C4-2B (cell line): Measurements from ENCODE around the gene CETN1.

Experiments
- H3K27ac ChIP-seq: fragments of 450-650 bp; 2 replicates; pipeline ENCODE4 v1.5.1; 2017
- ZFX ChIP-seq: fragments of 450-650 bp; IDR thresholded peaks from 2 replicates; pipeline ENCODE4 v1.6.1; 2017
- TF ChIP-seq, protein P1 (sequence below): fragments of 450-650 bp; conservative IDR thresholded peaks from 2 replicates; pipeline ENCODE4 v1.5.1; 2017; ENCODE audit warnings: mild to moderate bottlenecking

CETN1 gene

DNA sequence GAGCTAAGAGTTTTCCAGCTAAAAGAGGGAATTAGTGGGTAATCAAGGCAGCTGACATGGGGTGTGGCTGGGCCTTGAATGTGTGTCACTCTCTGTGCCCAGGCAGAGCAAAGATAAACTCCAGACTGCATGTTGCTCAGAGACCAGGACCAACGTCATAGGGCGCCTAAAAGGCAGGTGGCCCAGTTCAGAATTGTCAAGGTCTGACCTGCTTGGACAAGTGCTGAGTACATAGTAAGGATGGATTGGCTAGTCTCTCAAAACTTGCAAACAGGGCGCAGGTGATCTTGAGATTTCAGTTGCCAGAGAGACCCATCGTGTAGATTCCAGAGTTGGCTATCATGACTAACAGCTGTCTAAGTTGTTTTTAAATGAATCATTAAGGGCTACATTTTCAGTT is 35.6 kb downstream of the CETN1 start:
- H3K27ac ChIP-seq = peak overlapping the region; percentile 21; the same call in 1 of the 2 replicates
- TF ChIP-seq ZFX = no peak
- TF ChIP-seq, protein P1, sequence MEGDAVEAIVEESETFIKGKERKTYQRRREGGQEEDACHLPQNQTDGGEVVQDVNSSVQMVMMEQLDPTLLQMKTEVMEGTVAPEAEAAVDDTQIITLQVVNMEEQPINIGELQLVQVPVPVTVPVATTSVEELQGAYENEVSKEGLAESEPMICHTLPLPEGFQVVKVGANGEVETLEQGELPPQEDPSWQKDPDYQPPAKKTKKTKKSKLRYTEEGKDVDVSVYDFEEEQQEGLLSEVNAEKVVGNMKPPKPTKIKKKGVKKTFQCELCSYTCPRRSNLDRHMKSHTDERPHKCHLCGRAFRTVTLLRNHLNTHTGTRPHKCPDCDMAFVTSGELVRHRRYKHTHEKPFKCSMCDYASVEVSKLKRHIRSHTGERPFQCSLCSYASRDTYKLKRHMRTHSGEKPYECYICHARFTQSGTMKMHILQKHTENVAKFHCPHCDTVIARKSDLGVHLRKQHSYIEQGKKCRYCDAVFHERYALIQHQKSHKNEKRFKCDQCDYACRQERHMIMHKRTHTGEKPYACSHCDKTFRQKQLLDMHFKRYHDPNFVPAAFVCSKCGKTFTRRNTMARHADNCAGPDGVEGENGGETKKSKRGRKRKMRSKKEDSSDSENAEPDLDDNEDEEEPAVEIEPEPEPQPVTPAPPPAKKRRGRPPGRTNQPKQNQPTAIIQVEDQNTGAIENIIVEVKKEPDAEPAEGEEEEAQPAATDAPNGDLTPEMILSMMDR = no peak

DNA sequence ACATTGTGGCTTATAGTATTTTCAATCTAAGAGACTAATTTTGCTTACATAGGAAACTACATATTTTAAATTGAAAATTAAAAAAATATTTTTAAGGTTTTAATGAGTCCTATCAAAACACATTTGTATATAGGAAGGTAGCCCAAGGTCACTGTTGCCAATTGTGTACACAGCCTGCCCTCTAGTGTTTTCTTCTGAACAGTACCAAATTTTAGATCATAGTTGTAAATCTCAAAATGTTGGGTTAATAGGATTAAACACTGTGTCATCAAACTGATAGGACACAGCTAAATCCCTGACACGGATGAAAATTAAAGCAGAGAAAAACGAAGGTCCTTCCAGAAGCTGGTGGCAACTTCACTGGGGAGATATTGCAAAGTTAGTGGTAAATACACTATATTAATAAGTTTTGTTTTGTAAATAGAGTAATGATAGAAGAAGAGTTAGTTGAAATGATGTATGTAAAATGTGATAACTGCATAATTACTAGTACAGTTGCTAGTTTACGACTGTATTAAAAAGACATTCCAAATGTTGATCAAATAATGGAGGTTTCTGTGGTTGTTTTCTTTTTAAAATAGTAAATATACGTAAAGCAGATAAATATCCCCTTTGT is 36.3 kb downstream of the CETN1 start:
- H3K27ac ChIP-seq = no peak overlapping the region
- no peak for TF ChIP-seq ZFX
- TF ChIP-seq, protein P1 = peak; percentile 89

DNA sequence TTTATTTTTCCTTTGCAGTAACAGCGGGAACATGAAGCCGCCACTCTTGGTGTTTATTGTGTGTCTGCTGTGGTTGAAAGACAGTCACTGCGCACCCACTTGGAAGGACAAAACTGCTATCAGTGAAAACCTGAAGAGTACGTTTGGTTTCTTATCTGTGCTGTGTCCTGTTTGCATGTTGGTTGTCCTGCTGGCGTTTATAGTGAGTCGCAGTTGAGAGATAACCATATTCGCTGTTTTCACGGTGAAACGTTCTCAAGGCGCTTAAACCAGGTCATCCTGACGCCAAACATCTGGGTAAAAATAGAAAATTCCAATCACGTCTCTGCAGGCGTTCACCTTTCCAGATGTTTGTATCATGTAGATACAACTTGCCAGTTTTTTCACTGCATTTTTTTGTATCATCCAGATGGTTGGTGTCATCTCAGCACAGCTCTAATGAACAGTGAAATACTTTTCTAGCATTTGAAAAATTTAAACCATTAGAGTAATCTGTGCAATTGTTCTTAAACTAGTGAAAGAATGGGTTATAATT is 37.9 kb downstream of the CETN1 start:
- TF ChIP-seq ZFX = no peak
- TF ChIP-seq, protein P1 = no peak
- H3K27ac ChIP-seq = no peak overlapping the region

DNA sequence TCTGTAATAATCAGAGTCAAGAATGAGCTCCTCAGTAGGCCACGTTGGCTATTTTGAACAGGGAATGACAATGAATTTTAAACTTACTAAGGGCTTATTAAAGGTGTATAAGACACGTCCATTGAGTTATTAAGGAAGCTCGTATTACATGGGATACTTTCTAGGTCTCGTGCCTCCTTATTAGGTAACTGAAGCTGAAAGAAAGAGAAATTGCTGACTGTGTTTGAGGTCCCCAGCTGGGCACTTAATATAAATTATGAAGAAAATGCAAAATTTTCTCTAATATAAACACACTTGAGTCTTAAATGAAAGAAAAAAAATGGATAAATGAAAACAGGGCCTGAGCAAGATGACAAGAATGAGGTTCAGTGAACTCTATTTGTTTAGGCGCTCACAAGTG is 38.4 kb downstream of the CETN1 start:
- no peak overlapping the region for H3K27ac ChIP-seq
- no peak for TF ChIP-seq ZFX
- TF ChIP-seq, protein P1 = no peak

DNA sequence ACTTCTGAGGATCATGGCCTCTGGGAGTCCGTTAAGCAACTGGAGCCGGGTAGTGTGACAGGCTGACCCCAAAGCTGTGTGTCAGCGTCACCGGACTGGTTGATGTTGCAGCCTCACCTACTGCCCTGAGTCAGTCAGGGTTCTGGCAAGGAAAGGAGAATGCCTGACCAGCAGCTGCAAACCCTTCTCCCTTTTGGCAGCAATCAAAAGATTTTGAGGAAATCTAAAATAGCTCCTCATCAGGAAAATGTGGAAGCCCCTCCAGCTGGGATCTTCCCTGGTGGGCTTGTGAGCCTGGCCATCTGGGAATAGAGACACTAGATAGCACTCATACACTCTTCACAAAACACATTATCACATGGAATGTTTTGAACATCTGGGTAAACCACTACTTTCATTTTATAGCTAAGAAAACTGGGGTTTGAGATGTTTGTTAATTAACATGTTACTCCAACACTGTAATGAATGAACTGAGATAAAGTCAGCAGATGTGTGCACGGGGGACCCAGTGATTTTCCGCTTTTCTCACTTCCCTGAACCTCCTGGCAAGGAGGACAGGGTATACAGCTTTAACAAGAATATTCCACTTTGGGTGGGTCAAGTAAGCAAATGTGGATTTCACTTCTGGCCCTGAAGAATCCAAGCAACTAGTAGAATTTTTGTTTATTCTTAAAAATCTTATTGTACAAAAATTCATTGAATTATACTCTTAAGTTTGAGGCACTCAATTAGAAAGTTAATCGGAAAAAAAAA is 41.3 kb downstream of the CETN1 start:
- TF ChIP-seq, protein P1 = no peak
- no peak for TF ChIP-seq ZFX
- no peak overlapping the region for H3K27ac ChIP-seq

DNA sequence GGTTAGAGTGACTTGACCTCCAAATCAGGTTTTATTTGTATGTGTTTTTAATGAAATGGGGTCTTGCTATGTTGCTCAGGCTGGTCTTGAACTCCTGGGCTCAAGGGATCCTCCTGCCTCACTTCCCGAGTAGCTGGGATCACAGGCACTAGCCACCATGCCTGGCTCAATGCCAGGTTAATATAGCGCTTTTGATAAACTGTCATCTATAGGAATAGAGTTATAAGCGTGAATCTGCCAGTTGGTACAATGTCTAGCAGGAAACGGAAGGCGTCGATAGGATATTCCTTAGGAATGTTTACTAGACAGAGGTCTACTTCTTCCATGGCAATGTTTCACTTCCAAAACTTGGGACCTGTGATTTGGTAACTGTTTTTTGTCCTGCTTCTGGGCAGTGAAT is 42.1 kb downstream of the CETN1 start:
- TF ChIP-seq, protein P1 = no peak
- TF ChIP-seq ZFX = no peak
- H3K27ac ChIP-seq = no peak overlapping the region

DNA sequence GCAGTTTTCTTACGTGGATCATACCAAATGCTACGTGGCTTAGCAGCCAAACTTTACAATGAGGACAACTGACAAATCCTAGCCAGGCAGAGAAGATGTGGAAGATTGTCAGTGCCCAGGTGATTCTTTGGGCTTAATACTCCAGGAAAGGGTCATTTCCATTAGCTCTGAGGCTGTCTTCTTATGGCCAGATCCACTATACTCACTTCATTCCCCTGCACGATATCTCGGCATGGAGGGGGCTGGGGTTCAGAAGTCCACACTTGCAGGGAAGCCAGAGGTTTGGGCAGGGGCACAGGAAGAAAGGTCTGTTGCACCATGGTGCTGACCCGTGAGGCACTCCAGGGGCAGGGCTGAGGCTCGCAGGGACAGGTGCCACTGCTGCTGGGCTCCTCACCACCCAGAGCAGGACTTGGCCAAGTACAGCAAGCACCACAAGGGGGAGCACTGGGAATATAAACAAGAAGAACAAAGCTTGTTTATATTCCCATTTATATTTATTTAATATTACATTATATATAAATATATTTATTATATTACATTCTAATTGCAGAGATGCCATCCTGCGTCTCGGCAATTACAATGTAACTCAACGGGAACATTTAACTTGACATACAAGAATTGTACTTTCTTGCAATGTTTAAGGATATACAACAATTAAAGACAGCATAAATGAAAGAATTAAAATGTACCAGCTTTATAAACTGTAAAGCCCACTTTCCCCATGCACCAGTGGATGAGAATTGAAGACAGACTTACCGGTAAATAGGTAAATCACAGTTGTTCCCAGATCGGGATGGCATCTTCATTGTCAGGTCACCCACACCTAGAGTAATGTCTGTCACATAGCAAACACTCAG is 43.8 kb downstream of the CETN1 start:
- no peak overlapping the region for H3K27ac ChIP-seq
- TF ChIP-seq, protein P1 = peak; percentile 86
- no peak for TF ChIP-seq ZFX
